Panc1 (cell line): ENCODE data around the gene CYBA. TPM values are rescaled to one million over a fixed set of nuclear protein-coding genes. Genes with fewer than 3 reads are reported as not detected.

Experiments
- ATAC-seq: fragments of 200-7000 bp; cut with Tn5 transposase; 2 replicates; pipeline ENCODE4 v1.9.1; 2020; ENCODE audit warnings: mild to moderate bottlenecking, moderate library complexity
- BruUV-seq: library from RNA; stranded (reverse); fragments of 400-500 nt; replicated peaks from 2 replicates; lab custom pipeline; 2021; lab: Mats Ljungman, UMichigan
- CTCF ChIA-PET: fragments of 300-600 bp; sonication (Branson Sonifier 250); formaldehyde crosslinking; loops from one replicate; lab custom pipeline; 2022; ENCODE audit warnings: antibody characterized with exemption; lab: Charles Lee
- POLR2A ChIA-PET: fragments of 300-600 bp; sonication (Branson Sonifier 250); formaldehyde crosslinking; loops from one replicate; lab custom pipeline; 2022; ENCODE audit warnings: antibody characterized with exemption; lab: Charles Lee
- DNase-seq: peaks from one replicate; pipeline ENCODE4 v3.0.0-alpha.2; 2010; ENCODE audit warnings: low read depth, low spot score
- H3K27ac ChIP-seq: 2 replicates; pipeline ENCODE4 v1.5.1; 2011; ENCODE audit warnings: mild to moderate bottlenecking, low read length, inconsistent platforms
- H3K27me3 ChIP-seq: fragments of 200-500 bp; sonication (Bioruptor generic); 2 replicates; pipeline ENCODE4 v1.6.0; 2014; ENCODE audit warnings: low read length, inconsistent platforms; ENCODE audit not compliant: control insufficient read depth, insufficient read depth
- H3K36me3 ChIP-seq: fragments of 200-500 bp; sonication (Bioruptor generic); 2 replicates; pipeline ENCODE4 v1.5.1; 2014; ENCODE audit warnings: inconsistent platforms, mild to moderate bottlenecking, low read length, moderate library complexity; ENCODE audit not compliant: control insufficient read depth, insufficient read depth
- H3K4me1 ChIP-seq: 2 replicates; pipeline ENCODE4 v1.5.1; 2011; ENCODE audit warnings: inconsistent platforms, mild to moderate bottlenecking, low read length, moderate library complexity; ENCODE audit not compliant: control insufficient read depth, insufficient read depth
- H3K4me3 ChIP-seq, 2 experiments: 2 replicates each; pipeline ENCODE4 v1.5.1; 2011 to 2012; ENCODE audit warnings: low read depth in 2 of 2, low read length in 2 of 2, mild to moderate bottlenecking in 2 of 2, inconsistent platforms in 1 of 2, moderate library complexity in 1 of 2
- H3K9me3 ChIP-seq: fragments of 200-500 bp; sonication (Bioruptor generic); 2 replicates; pipeline ENCODE4 v1.5.1; 2014; ENCODE audit warnings: low read depth, mild to moderate bottlenecking, inconsistent platforms, low read length, moderate library complexity; ENCODE audit not compliant: control insufficient read depth, insufficient read depth
- POLR2AphosphoS5 ChIP-seq: IDR thresholded peaks from 2 replicates; pipeline ENCODE4 v1.6.1; 2012; ENCODE audit warnings: mild to moderate bottlenecking, low read depth, low read length, moderate library complexity
- SIN3A ChIP-seq: IDR thresholded peaks from 2 replicates; pipeline ENCODE4 v1.6.1; 2012; ENCODE audit warnings: low read depth, mild to moderate bottlenecking, low read length, moderate library complexity, borderline replicate concordance; ENCODE audit not compliant: insufficient read depth
- TCF7L2 ChIP-seq: IDR thresholded peaks from 2 replicates; pipeline ENCODE4 v1.6.1; 2011; ENCODE audit warnings: mild to moderate bottlenecking, low read depth, low read length, inconsistent platforms
- in situ Hi-C: cut with HindIII; loops from 2 replicates; pipeline ENCODE4 v1.10.0; 2016; ENCODE audit warnings: low sequenced_read_pairs, low pct_unique_long_range_greater_than_20kb
- intact Hi-C: fragments of 100-400 bp; cut with micrococcal nuclease; formaldehyde crosslinking; loops from one replicate; pipeline ENCODE4 v1.10.0; 2022; ENCODE audit not compliant: unreplicated experiment
- total RNA-seq: library from RNA; stranded (reverse); gene quantifications from one replicate; pipeline ENCODE4 v1.2.1, GENCODE V29; 2021; ENCODE audit not compliant: unreplicated experiment
- TF ChIP-seq, protein P1 (sequence below): fragments of 450-650 bp; IDR thresholded peaks from 2 replicates; pipeline ENCODE4 v1.5.1; 2017; ENCODE audit warnings: mild to moderate bottlenecking
- TF ChIP-seq, protein P2 (sequence below), 2 experiments: IDR thresholded peaks; 2 replicates each; pipeline ENCODE4 v1.6.1; 2011 to 2012; ENCODE audit warnings: low read depth in 2 of 2, control low read depth in 1 of 2, low read length in 1 of 2, mild to moderate bottlenecking in 1 of 2, moderate library complexity in 1 of 2; ENCODE audit not compliant: insufficient read depth in 1 of 2

Gene CYBA
- total RNA-seq, 1 experiment from 2014 or later: 233 TPM

DNA sequence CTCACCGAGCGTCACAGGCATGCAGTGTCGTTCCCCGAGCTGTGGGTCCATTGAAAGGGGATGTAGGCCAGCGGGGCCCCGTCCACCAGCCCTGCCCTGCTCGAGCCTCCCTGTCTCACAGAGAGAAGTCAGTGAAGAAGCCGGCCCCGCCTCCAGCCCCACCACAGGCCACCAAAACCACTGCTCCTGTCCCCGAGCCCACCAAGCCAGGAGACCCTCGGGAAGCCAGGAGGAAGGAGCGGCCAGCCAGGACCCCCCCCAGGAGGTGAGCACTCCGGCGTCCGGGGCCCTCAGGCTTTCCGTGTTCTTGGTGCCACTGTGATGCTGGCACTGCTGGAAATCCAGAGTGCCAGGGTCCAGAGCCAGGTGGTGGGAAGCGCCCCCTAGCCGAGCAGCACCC, 26.4 kb downstream of the CYBA start:
- ATAC-seq: no peak
- DNase-seq: no peak
- BruUV-seq: no TSS peak
- Histone ChIP-seq H3K27ac (no peak overlapping the region), H3K36me3 (no peaks in the 10 kb centered on the region), H3K9me3 (no peaks in the 10 kb centered on the region), H3K27me3 (no peaks in the 10 kb centered on the region), H3K4me3 (no peak overlapping the region), H3K4me1 (no peaks in the 10 kb centered on the region)
- intact Hi-C loops (no loop called here), in situ Hi-C loops (no loop called here)
- CTCF ChIA-PET: no interaction called here
- TF ChIP-seq SIN3A (no peak), POLR2AphosphoS5 (no peak), TCF7L2 (no peak)
- TF ChIP-seq, protein P1, sequence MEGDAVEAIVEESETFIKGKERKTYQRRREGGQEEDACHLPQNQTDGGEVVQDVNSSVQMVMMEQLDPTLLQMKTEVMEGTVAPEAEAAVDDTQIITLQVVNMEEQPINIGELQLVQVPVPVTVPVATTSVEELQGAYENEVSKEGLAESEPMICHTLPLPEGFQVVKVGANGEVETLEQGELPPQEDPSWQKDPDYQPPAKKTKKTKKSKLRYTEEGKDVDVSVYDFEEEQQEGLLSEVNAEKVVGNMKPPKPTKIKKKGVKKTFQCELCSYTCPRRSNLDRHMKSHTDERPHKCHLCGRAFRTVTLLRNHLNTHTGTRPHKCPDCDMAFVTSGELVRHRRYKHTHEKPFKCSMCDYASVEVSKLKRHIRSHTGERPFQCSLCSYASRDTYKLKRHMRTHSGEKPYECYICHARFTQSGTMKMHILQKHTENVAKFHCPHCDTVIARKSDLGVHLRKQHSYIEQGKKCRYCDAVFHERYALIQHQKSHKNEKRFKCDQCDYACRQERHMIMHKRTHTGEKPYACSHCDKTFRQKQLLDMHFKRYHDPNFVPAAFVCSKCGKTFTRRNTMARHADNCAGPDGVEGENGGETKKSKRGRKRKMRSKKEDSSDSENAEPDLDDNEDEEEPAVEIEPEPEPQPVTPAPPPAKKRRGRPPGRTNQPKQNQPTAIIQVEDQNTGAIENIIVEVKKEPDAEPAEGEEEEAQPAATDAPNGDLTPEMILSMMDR: no peak
- TF ChIP-seq, protein P2, sequence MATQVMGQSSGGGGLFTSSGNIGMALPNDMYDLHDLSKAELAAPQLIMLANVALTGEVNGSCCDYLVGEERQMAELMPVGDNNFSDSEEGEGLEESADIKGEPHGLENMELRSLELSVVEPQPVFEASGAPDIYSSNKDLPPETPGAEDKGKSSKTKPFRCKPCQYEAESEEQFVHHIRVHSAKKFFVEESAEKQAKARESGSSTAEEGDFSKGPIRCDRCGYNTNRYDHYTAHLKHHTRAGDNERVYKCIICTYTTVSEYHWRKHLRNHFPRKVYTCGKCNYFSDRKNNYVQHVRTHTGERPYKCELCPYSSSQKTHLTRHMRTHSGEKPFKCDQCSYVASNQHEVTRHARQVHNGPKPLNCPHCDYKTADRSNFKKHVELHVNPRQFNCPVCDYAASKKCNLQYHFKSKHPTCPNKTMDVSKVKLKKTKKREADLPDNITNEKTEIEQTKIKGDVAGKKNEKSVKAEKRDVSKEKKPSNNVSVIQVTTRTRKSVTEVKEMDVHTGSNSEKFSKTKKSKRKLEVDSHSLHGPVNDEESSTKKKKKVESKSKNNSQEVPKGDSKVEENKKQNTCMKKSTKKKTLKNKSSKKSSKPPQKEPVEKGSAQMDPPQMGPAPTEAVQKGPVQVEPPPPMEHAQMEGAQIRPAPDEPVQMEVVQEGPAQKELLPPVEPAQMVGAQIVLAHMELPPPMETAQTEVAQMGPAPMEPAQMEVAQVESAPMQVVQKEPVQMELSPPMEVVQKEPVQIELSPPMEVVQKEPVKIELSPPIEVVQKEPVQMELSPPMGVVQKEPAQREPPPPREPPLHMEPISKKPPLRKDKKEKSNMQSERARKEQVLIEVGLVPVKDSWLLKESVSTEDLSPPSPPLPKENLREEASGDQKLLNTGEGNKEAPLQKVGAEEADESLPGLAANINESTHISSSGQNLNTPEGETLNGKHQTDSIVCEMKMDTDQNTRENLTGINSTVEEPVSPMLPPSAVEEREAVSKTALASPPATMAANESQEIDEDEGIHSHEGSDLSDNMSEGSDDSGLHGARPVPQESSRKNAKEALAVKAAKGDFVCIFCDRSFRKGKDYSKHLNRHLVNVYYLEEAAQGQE (IDR thresholded peaks at IDR 0.05; ENCODE audit: insufficient read depth in 1 of 2, low read depth in 2 of 2, low read length in 1 of 2): no peak
- POLR2A ChIA-PET: no interaction called here

DNA sequence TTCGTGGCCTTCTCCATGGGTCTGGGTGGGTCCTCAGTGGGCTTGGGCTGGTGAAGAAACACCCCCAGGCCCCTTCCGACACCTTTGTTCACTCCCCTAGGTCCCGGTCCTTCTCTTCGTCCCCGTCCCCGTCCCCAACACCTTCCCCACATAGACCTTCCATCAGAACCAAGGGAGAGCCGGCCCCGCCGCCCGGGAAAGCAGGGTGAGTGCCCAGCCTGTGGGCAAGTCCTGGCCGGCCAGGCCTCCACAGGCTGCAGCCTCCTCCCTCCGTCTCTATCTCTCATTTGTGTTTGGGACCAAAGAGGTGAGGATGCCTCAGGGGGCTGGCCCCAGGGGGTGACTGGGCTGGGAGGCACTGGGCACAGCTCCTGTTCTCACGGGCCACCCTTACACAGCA, 27.0 kb downstream of the CYBA start:
- TF ChIP-seq, protein P1: no peak
- TF ChIP-seq POLR2AphosphoS5 (no peak), SIN3A (no peak), TCF7L2 (no peak)
- TF ChIP-seq, protein P2 (IDR thresholded peaks at IDR 0.05; ENCODE audit: insufficient read depth in 1 of 2, low read depth in 2 of 2, low read length in 1 of 2): no peak
- no peak overlapping the region for H3K4me3 ChIP-seq
- no peaks in the 10 kb centered on the region for H3K36me3 ChIP-seq
- POLR2A ChIA-PET: no interaction called here
- DNase-seq (no peak), ATAC-seq (no peak)
- intact Hi-C loops (no loop called here), in situ Hi-C loops (no loop called here)
- CTCF ChIA-PET: no interaction called here
- H3K27ac ChIP-seq: no peak overlapping the region
- no peaks in the 10 kb centered on the region for H3K9me3 ChIP-seq
- no peaks in the 10 kb centered on the region for H3K4me1 ChIP-seq
- H3K27me3 ChIP-seq: no peaks in the 10 kb centered on the region
- BruUV-seq: no TSS peak
